GM12873 (cell line): ENCODE results near the gene KLHL13.
A peak's percentile ranks its signal among the peaks of the same experiment; 100 is the strongest.

ENCODE experiments used
- TF ChIP-seq, protein P1 (sequence below): IDR thresholded peaks from 2 replicates; pipeline ENCODE4 v1.5.1; 2012; ENCODE audit warnings: low read depth, mild to moderate bottlenecking, moderate library complexity, low read length, control low read depth; ENCODE audit not compliant: insufficient read depth; ENCODE audit errors: missing control alignments

The KLHL13 gene

GRCh38 chrX:117990438-117990837 lies 126.2 kb downstream of the KLHL13 start:
- TF ChIP-seq, protein P1, sequence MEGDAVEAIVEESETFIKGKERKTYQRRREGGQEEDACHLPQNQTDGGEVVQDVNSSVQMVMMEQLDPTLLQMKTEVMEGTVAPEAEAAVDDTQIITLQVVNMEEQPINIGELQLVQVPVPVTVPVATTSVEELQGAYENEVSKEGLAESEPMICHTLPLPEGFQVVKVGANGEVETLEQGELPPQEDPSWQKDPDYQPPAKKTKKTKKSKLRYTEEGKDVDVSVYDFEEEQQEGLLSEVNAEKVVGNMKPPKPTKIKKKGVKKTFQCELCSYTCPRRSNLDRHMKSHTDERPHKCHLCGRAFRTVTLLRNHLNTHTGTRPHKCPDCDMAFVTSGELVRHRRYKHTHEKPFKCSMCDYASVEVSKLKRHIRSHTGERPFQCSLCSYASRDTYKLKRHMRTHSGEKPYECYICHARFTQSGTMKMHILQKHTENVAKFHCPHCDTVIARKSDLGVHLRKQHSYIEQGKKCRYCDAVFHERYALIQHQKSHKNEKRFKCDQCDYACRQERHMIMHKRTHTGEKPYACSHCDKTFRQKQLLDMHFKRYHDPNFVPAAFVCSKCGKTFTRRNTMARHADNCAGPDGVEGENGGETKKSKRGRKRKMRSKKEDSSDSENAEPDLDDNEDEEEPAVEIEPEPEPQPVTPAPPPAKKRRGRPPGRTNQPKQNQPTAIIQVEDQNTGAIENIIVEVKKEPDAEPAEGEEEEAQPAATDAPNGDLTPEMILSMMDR = no peak

GRCh38 chrX:117989512-117989911 lies 127.1 kb downstream of the KLHL13 start:
- TF ChIP-seq, protein P1 = no peak

DNA sequence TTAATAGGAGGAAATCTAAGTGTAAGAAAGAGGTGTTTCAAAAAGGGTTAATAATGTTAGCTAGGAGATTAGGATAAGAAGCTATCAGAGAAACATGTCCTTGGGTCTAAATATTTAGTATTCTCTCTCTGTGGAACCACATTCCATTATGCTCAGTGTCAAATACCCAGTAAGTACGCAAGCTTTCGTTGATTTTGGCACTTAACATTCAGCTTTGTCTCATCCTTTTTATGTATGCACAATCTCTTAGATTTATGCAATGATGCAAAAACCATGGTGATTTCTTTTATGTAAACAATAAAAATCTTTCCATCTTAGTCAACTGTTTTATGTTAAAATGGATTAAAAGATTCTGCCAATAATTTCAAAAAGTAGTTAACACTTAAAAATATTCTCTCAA lies 129.2 kb downstream of the KLHL13 start:
- TF ChIP-seq, protein P1 = no peak

DNA sequence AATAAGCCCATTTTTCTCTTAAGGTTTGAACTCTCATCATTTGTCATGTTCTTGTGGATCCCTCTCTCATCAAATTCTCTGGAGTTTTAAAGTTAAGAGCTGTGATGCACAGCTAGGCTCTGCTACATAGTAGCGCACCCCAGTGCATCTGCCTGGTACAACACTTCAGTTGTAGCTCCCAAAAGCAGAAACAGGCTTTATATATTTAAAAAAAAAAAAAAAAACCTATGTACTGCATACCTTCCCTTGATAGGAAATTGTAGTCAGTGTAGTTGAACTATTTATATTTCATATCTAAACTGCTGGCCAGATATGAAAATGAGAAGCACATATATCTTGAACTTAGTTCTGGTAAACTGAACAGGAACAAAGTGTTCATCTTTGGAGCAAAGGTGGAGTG lies 131.4 kb downstream of the KLHL13 start:
- TF ChIP-seq, protein P1 = peak; percentile 51

- TF ChIP-seq, protein P1 = no peak
Observed at GRCh38 chrX:117982694-117983392, 133.8 kb downstream of the KLHL13 start.

DNA sequence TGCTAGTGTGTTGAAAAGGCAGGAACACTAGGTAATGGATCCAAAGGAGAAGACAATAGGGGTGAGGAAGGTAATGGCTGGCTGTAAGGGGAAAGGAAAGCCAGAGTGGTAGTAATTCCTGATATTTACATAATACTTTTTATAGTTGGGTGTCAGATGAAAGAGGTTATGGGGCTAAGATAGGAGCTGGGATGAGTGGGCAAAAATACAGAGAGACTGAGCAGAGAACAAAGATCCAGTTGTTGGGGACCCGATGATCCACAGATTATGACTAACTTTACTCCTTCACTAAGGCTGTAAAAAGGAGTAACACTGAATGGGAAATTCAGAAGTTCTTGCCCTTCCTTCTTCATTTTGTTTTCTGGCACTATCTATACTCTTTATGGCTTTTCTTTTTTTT lies 138.2 kb downstream of the KLHL13 start:
- TF ChIP-seq, protein P1 = no peak

DNA sequence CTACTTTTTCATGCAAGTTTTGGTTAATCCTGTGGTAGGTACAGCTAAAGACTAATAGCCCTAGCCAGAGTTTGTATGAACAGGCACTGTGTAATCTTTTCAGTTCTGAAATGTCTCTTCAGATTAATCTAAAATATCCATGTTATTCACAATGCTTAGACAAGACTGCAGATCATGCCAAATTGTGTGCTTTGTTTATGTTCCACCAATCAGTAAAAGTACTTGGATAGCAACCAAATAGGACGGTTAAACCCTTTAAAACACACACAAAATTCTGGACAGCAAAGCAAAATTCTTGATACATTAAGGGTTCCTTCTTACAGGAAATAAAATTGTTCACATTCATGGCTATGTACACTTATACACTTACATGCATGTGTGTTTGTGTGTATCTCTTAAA lies 139.1 kb downstream of the KLHL13 start:
- TF ChIP-seq, protein P1 = no peak
